GM12874 (cell line): Measurements from ENCODE around the gene DOK6.

Source experiments
- TF ChIP-seq, protein P1 (sequence below): IDR thresholded peaks from 2 replicates; pipeline ENCODE4 v1.5.1; 2011; ENCODE audit warnings: low read depth, mild to moderate bottlenecking, control low read depth, low read length, moderate library complexity; ENCODE audit not compliant: insufficient read depth

The DOK6 gene

DNA sequence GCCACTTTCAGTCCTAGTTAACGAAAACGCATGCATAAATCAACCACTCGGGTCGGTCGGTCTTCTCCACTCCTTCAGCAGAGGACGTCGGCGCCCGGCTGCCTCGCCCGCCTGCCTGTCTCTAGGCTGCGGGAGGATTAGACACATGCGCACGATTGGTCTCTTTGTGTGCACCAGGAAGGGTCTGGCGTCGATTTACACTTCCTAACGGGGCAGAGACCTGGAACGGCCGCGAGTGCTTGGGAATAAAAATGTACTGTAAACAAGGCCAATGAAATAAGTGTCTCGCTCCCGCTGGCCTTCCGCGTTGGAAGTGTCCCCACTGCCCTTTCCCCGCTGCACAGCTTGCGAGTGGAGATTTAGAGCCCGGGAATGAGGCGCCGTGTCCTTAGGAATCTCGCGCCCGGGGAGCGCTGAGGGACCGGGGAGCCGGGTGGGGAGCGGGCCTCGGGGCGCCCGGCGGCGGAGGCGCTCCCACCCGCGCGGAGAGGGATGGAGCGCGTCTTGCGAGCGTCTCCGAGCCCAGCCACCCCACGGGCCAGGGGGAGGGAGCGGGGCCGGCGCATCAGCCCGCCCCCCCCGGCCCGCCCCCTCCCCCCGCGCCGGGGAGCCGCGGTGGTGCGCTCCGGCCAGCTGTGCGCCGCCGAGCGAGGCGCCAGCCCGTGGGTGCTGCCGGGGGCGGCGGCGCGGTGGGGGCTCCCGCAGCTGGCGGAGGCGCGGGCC lies at the start of gene DOK6:
Gene DOK6, plus strand, starts transcription at position 636 of the 723 bp plus-strand sequence.
- TF ChIP-seq, protein P1, sequence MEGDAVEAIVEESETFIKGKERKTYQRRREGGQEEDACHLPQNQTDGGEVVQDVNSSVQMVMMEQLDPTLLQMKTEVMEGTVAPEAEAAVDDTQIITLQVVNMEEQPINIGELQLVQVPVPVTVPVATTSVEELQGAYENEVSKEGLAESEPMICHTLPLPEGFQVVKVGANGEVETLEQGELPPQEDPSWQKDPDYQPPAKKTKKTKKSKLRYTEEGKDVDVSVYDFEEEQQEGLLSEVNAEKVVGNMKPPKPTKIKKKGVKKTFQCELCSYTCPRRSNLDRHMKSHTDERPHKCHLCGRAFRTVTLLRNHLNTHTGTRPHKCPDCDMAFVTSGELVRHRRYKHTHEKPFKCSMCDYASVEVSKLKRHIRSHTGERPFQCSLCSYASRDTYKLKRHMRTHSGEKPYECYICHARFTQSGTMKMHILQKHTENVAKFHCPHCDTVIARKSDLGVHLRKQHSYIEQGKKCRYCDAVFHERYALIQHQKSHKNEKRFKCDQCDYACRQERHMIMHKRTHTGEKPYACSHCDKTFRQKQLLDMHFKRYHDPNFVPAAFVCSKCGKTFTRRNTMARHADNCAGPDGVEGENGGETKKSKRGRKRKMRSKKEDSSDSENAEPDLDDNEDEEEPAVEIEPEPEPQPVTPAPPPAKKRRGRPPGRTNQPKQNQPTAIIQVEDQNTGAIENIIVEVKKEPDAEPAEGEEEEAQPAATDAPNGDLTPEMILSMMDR, result no peak

DNA sequence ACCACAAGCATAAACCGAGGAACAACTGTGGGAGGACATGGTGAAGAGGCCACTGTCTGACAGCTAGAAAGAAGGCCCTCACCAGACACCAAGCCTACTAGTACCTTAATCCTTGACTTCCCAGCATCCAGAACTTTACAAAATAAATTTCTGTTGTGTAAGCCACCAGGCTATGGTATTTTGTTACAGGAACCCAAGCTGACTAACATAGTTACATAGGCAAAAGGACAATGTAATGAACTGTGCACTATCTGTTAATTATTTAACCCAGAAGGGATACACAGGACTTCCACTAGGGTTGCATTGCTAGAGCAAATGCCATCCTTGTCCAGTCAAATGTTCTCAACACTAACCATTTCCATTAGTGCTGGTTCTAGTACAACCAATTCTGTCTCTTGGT lies 47.7 kb upstream of the DOK6 start:
- TF ChIP-seq, protein P1, result no peak

DNA sequence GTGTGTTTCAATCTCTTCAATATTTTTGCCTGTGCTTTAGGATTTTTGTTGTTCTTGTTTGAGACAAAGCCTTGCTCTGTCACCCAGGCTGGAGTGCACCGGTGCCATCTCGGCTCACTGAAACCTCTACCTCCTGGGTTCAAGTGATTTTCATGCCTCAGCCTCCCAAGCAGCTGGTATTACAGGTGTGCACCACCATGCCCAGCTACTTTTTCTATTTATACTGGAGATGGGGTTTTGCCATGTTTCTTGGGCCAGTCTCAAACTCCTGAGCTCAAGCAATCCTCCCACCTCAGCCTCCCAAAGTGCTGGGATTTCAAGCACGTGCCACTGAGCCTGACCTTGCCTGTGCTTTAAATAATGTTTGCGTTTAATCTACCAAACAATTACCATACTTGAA lies 43.1 kb upstream of the DOK6 start:
- TF ChIP-seq, protein P1, result no peak

DNA sequence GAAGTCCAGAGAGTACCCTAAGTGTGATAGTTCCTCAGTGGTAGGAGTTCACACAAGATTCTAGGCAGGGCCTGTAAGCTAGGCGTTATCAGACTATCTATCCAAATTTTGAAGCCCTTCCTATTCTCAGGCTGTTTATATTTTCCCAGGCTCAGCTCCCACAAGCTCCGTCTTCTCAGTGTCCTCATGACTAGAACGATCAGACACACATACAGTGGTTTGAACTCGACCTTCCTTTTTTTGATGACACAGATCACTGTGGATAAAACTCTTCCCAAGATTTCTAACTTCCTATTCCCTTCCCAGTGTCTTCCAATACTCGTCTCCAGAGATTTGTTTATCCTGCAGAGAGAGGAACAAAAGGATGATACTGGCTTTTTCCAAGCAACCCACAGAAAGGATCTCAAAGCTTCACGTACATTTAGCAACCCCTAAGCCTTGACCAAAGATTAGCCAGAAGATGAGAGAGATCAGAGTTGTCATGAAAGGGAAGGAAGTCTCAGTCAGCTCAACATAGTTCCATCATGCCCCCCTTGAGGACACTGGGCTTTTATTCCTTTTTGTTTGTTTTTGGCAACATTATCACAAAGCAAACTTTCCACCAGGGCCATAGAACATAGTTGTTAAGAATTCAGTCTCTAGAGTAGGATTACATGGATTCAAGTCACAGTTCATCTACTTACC lies 42.3 kb upstream of the DOK6 start:
- TF ChIP-seq, protein P1, result no peak

DNA sequence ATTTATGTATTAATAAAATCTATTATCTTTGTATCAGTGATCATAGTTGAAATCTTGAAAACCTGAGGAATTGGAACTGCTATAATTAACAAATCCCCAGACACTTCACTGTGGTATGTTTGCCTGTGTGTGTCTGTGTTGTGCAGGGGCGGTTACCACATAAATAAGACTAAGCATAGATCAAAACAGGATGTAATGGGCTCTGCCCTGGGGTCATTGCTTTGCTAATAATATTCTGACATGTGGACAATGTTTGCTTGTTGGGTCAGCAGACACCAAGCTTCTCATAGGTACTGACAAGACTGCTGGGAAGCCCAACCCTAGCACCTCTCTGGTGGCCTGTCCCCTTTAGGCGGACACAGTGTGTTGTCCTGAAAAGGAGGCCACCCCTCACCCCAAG lies 35.8 kb upstream of the DOK6 start:
- TF ChIP-seq, protein P1, result no peak

DNA sequence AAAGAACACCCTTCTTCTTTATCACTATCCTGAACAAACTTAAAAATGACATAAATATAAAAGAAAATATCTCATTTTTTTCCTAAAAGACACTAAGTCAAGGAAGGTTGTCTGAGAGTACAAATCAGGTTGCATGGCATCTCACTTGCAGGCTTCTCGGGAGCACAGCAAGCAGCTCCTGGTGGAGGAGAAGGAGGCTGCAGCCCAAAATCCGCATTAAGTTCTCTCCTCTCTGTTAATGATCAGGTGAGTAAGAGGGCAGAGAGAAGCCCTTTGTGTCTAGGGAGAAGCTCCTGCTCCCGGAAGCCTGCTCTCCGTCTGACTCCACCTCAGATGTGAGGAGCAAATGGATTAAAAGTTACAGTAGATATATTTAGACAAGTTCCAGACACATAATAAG lies 35.0 kb upstream of the DOK6 start:
- TF ChIP-seq, protein P1, result no peak

DNA sequence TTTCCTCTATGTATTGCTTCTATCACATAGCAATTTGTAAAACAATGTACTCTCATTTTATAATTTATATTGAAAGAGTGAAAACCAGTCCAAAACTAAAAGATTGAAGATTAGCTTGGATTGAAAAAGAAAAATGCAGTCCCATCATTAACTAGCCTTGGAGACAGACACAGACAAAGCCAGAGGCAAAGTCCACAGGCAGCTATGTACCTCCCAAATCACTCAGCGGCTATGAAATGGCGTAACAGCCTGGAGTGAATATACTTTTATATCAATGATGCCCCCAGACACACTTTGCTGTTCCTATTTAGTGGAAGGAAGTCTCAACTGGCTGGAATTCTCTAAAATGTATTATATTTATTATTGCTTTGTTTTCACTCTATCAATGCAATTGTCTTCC lies 33.6 kb upstream of the DOK6 start:
- TF ChIP-seq, protein P1, result no peak
